Nephron (organoid): ENCODE measurements around the gene EIF3B.

ENCODE experiments used
- H3K27ac Mint-ChIP-seq, 3 experiments: 2 replicates each; pipeline ENCODE4 v1.8.0; 2020; ENCODE audit warnings: mixed read lengths in 3 of 3, mild to moderate bottlenecking in 2 of 3, moderate library complexity in 1 of 3
- H3K27me3 Mint-ChIP-seq: 2 replicates; pipeline ENCODE4 v1.8.0; 2021; ENCODE audit warnings: low read depth, mild to moderate bottlenecking, moderate library complexity, mixed read lengths
- H3K36me3 Mint-ChIP-seq: 2 replicates; pipeline ENCODE4 v1.8.0; 2020; ENCODE audit warnings: low read depth, mixed read lengths
- H3K4me1 Mint-ChIP-seq: 2 replicates; pipeline ENCODE4 v1.8.0; 2020; ENCODE audit warnings: mixed read lengths
- H3K4me3 Mint-ChIP-seq, 3 experiments: 2 replicates each; pipeline ENCODE4 v1.8.0; 2020; ENCODE audit warnings: mild to moderate bottlenecking in 3 of 3, mixed read lengths in 3 of 3, moderate library complexity in 2 of 3
- H3K9me3 Mint-ChIP-seq: 2 replicates; pipeline ENCODE4 v1.8.0; 2020; ENCODE audit warnings: mixed read lengths
- CTCF ChIP-seq, 3 experiments: fragments of 200-600 bp; sonication (generic); IDR thresholded peaks; one replicate each; pipeline ENCODE4 v1.5.0; 2021; ENCODE audit warnings: antibody characterized with exemption in 3 of 3; ENCODE audit not compliant: unreplicated experiment in 3 of 3

Gene EIF3B

GRCh38 chr7:2393706-2394105 lies 39.1 kb downstream of the EIF3B start:
- H3K27ac Mint-ChIP-seq: peak overlapping the region; percentile 32 to 88 (median 85)
- TF ChIP-seq CTCF (IDR thresholded peaks at IDR 0.05; ENCODE audit: unreplicated experiment in 3 of 3): no peak
- H3K27me3 Mint-ChIP-seq: no peaks in the 10 kb centered on the region
- H3K4me1 Mint-ChIP-seq: peaks cover 28% of the 10 kb centered on the region
- H3K9me3 Mint-ChIP-seq: no peaks in the 10 kb centered on the region
- no peaks in the 10 kb centered on the region for H3K36me3 Mint-ChIP-seq
- H3K4me3 Mint-ChIP-seq: peak overlapping the region in 2 of 3 experiments; percentile 5 to 23

GRCh38 chr7:2394566-2395082 lies 40.0 kb downstream of the EIF3B start:
- peaks cover 4% of the 10 kb centered on the region for H3K27me3 Mint-ChIP-seq
- H3K4me1 Mint-ChIP-seq: peaks cover 26% of the 10 kb centered on the region
- H3K36me3 Mint-ChIP-seq: no peaks in the 10 kb centered on the region
- H3K9me3 Mint-ChIP-seq: no peaks in the 10 kb centered on the region
- H3K4me3 Mint-ChIP-seq: no peak overlapping the region
- H3K27ac Mint-ChIP-seq: peak overlapping the region in 1 of 3 experiments; percentile 85
- no peak for TF ChIP-seq CTCF (IDR thresholded peaks at IDR 0.05; ENCODE audit: unreplicated experiment in 3 of 3)

GRCh38 chr7:2398506-2398905 lies 43.9 kb downstream of the EIF3B start:
- Mint-ChIP-seq H3K4me3 (no peak overlapping the region), H3K9me3 (no peaks in the 10 kb centered on the region), H3K27me3 (peaks cover 4% of the 10 kb centered on the region), H3K4me1 (peaks cover 24% of the 10 kb centered on the region), H3K36me3 (no peaks in the 10 kb centered on the region), H3K27ac (peak overlapping the region in 1 of 3 experiments; percentile 19)
- TF ChIP-seq CTCF (IDR thresholded peaks at IDR 0.05; ENCODE audit: unreplicated experiment in 3 of 3): no peak

- Mint-ChIP-seq H3K27me3 (peaks cover 4% of the 10 kb centered on the region), H3K27ac (peak overlapping the region; percentile 98 to 100 (median 100)), H3K9me3 (no peaks in the 10 kb centered on the region), H3K4me3 (peak overlapping the region; percentile 73 to 83 (median 76)), H3K4me1 (peaks cover 25% of the 10 kb centered on the region), H3K36me3 (no peaks in the 10 kb centered on the region)
- no peak for TF ChIP-seq CTCF (IDR thresholded peaks at IDR 0.05; ENCODE audit: unreplicated experiment in 3 of 3)
Observed at GRCh38 chr7:2399848-2400587, 45.4 kb downstream of the EIF3B start.

GRCh38 chr7:2402687-2403013 lies 48.0 kb downstream of the EIF3B start:
- no peaks in the 10 kb centered on the region for H3K36me3 Mint-ChIP-seq
- H3K27ac Mint-ChIP-seq: peak overlapping the region in 1 of 3 experiments; percentile 89
- peaks cover 4% of the 10 kb centered on the region for H3K27me3 Mint-ChIP-seq
- no peak for TF ChIP-seq CTCF (IDR thresholded peaks at IDR 0.05; ENCODE audit: unreplicated experiment in 3 of 3)
- peak overlapping the region; percentile 75 to 88 (median 86) for H3K4me3 Mint-ChIP-seq
- peaks cover 43% of the 10 kb centered on the region for H3K4me1 Mint-ChIP-seq
- H3K9me3 Mint-ChIP-seq: no peaks in the 10 kb centered on the region
